ENCODE measurements around the gene TPRX1.
"Not testable (repeated sequence)": the region's sequence is repeated elsewhere in the genome, so short reads cannot be mapped to it uniquely, and the experiment has no call there.

The TPRX1 gene

GRCh38 chr19:47767349-47767748, 37.0 kb downstream of the TPRX1 start:
- Histone ChIP-seq H3K4me1 (ENCODE audit: low read length) (no peaks in the 10 kb centered on the region), H3K9me3 (replicated peaks; ENCODE audit: insufficient read depth, low read length) (no peaks in the 10 kb centered on the region), H3K9ac (ENCODE audit: low read length) (no peak overlapping the region), H3F3A (ENCODE audit: insufficient read depth, low read length) (no peaks in the 10 kb centered on the region), H3K27me3 (replicated peaks; ENCODE audit: insufficient read depth, low read length) (peaks cover 38% of the 10 kb centered on the region), H3K27ac (ENCODE audit: low read length) (no peak overlapping the region), H3K4me3 (ENCODE audit: low read length) (no peak overlapping the region), H3K79me2 (ENCODE audit: low read length) (no peaks in the 10 kb centered on the region), H3K36me3 (replicated peaks; ENCODE audit: insufficient read depth, low read length) (no peaks in the 10 kb centered on the region), H3K4me2 (ENCODE audit: low read depth, low read length) (no peak overlapping the region), H2AFZ (ENCODE audit: low read length) (no peak overlapping the region), H4K20me1 (ENCODE audit: insufficient read depth, low read length) (no peaks in the 10 kb centered on the region), H3K9me2 (replicated peaks; ENCODE audit: insufficient read depth, low read length) (no peaks in the 10 kb centered on the region)
- no peak for DNase-seq
- TF ChIP-seq EZH2 (optimal IDR thresholded peaks at IDR 0.05; ENCODE audit: low read depth, low read length) = no peak
- TF ChIP-seq CTCF (IDR thresholded peaks at IDR 0.05; ENCODE audit: low read length) = no peak
- no peak for TF ChIP-seq EZH2phosphoT487 (IDR thresholded peaks at IDR 0.05; ENCODE audit: low read length)

GRCh38 chr19:47766670-47767069, 37.7 kb downstream of the TPRX1 start:
- no peaks in the 10 kb centered on the region for H3K36me3 ChIP-seq (replicated peaks; ENCODE audit: insufficient read depth, low read length)
- H3F3A ChIP-seq (ENCODE audit: insufficient read depth, low read length) = no peaks in the 10 kb centered on the region
- no peak overlapping the region for H3K27ac ChIP-seq (ENCODE audit: low read length)
- H3K9me2 ChIP-seq (replicated peaks; ENCODE audit: insufficient read depth, low read length) = no peaks in the 10 kb centered on the region
- H3K9me3 ChIP-seq (replicated peaks; ENCODE audit: insufficient read depth, low read length) = no peaks in the 10 kb centered on the region
- no peaks in the 10 kb centered on the region for H3K79me2 ChIP-seq (ENCODE audit: low read length)
- no peak overlapping the region for H3K4me3 ChIP-seq (ENCODE audit: low read length)
- no peaks in the 10 kb centered on the region for H3K4me1 ChIP-seq (ENCODE audit: low read length)
- no peak overlapping the region for H3K9ac ChIP-seq (ENCODE audit: low read length)
- H2AFZ ChIP-seq (ENCODE audit: low read length) = no peak overlapping the region
- H4K20me1 ChIP-seq (ENCODE audit: insufficient read depth, low read length) = no peaks in the 10 kb centered on the region
- H3K27me3 ChIP-seq (replicated peaks; ENCODE audit: insufficient read depth, low read length) = peaks cover 35% of the 10 kb centered on the region
- DNase-seq = no peak
- H3K4me2 ChIP-seq (ENCODE audit: low read depth, low read length) = no peak overlapping the region
- TF ChIP-seq EZH2phosphoT487 (IDR thresholded peaks at IDR 0.05; ENCODE audit: low read length) (no peak), EZH2 (optimal IDR thresholded peaks at IDR 0.05; ENCODE audit: low read depth, low read length) (no peak)

GRCh38 chr19:47766359-47766620, 38.1 kb downstream of the TPRX1 start:
- H3K9me2 ChIP-seq (replicated peaks; ENCODE audit: insufficient read depth, low read length) = no peaks in the 10 kb centered on the region
- H2AFZ ChIP-seq (ENCODE audit: low read length) = no peak overlapping the region
- H3F3A ChIP-seq (ENCODE audit: insufficient read depth, low read length) = no peaks in the 10 kb centered on the region
- no peak for DNase-seq
- H3K4me2 ChIP-seq (ENCODE audit: low read depth, low read length) = no peak overlapping the region
- TF ChIP-seq CTCF (IDR thresholded peaks at IDR 0.05; ENCODE audit: low read length) (no peak), EZH2 (optimal IDR thresholded peaks at IDR 0.05; ENCODE audit: low read depth, low read length) (no peak), EZH2phosphoT487 (IDR thresholded peaks at IDR 0.05; ENCODE audit: low read length) (no peak)
- H3K36me3 ChIP-seq (replicated peaks; ENCODE audit: insufficient read depth, low read length) = no peaks in the 10 kb centered on the region
- no peaks in the 10 kb centered on the region for H3K9me3 ChIP-seq (replicated peaks; ENCODE audit: insufficient read depth, low read length)
- no peak overlapping the region for H3K9ac ChIP-seq (ENCODE audit: low read length)
- no peaks in the 10 kb centered on the region for H3K79me2 ChIP-seq (ENCODE audit: low read length)
- no peak overlapping the region for H3K27ac ChIP-seq (ENCODE audit: low read length)
- no peak overlapping the region for H3K4me3 ChIP-seq (ENCODE audit: low read length)
- no peaks in the 10 kb centered on the region for H3K4me1 ChIP-seq (ENCODE audit: low read length)
- no peaks in the 10 kb centered on the region for H4K20me1 ChIP-seq (ENCODE audit: insufficient read depth, low read length)
- peaks cover 31% of the 10 kb centered on the region for H3K27me3 ChIP-seq (replicated peaks; ENCODE audit: insufficient read depth, low read length)

GRCh38 chr19:47765523-47766358, 38.6 kb downstream of the TPRX1 start:
- no peaks in the 10 kb centered on the region for H3K79me2 ChIP-seq (ENCODE audit: low read length)
- no peaks in the 10 kb centered on the region for H3K9me3 ChIP-seq (replicated peaks; ENCODE audit: insufficient read depth, low read length)
- no peak overlapping the region for H3K4me2 ChIP-seq (ENCODE audit: low read depth, low read length)
- DNase-seq = peak; percentile 48
- no peak overlapping the region for H2AFZ ChIP-seq (ENCODE audit: low read length)
- no peaks in the 10 kb centered on the region for H3F3A ChIP-seq (ENCODE audit: insufficient read depth, low read length)
- H3K4me3 ChIP-seq (ENCODE audit: low read length) = no peak overlapping the region
- no peak overlapping the region for H3K27ac ChIP-seq (ENCODE audit: low read length)
- peaks cover 28% of the 10 kb centered on the region for H3K27me3 ChIP-seq (replicated peaks; ENCODE audit: insufficient read depth, low read length)
- H3K9me2 ChIP-seq (replicated peaks; ENCODE audit: insufficient read depth, low read length) = no peaks in the 10 kb centered on the region
- no peak overlapping the region for H3K9ac ChIP-seq (ENCODE audit: low read length)
- H4K20me1 ChIP-seq (ENCODE audit: insufficient read depth, low read length) = no peaks in the 10 kb centered on the region
- no peaks in the 10 kb centered on the region for H3K4me1 ChIP-seq (ENCODE audit: low read length)
- no peaks in the 10 kb centered on the region for H3K36me3 ChIP-seq (replicated peaks; ENCODE audit: insufficient read depth, low read length)
- peak; percentile 71 for TF ChIP-seq CTCF (IDR thresholded peaks at IDR 0.05; ENCODE audit: low read length)
- no peak for TF ChIP-seq EZH2 (optimal IDR thresholded peaks at IDR 0.05; ENCODE audit: low read depth, low read length)
- TF ChIP-seq EZH2phosphoT487 (IDR thresholded peaks at IDR 0.05; ENCODE audit: low read length) = no peak

- H3K9ac ChIP-seq (ENCODE audit: low read length); H3K36me3 ChIP-seq (replicated peaks; ENCODE audit: insufficient read depth, low read length); H3K9me2 ChIP-seq (replicated peaks; ENCODE audit: insufficient read depth, low read length); H3F3A ChIP-seq (ENCODE audit: insufficient read depth, low read length); H2AFZ ChIP-seq (ENCODE audit: low read length); H3K4me1 ChIP-seq (ENCODE audit: low read length); H3K79me2 ChIP-seq (ENCODE audit: low read length); H3K27ac ChIP-seq (ENCODE audit: low read length); H4K20me1 ChIP-seq (ENCODE audit: insufficient read depth, low read length); H3K4me3 ChIP-seq (ENCODE audit: low read length); H3K4me2 ChIP-seq (ENCODE audit: low read depth, low read length); DNase-seq; H3K9me3 ChIP-seq (replicated peaks; ENCODE audit: insufficient read depth, low read length): not testable (repeated sequence)
- peaks cover 20% of the 10 kb centered on the region for H3K27me3 ChIP-seq (replicated peaks; ENCODE audit: insufficient read depth, low read length)
These were observed 39.6 kb downstream of the TPRX1 start for GRCh38 chr19:47764705-47765104.

All from MM.1S (cell line).